ENCODE results near the gene TFF1.

Gene TFF1

GRCh38 chr21:42388740-42389448 is 22.6 kb upstream of the TFF1 start:
- no peak overlapping the region for H3K9ac ChIP-seq (ENCODE audit: insufficient read length)
- DNase-seq (ENCODE audit: low read depth, low spot score), result no peak
- H3K9me3 ChIP-seq (ENCODE audit: low read depth, low read length), result no peaks in the 10 kb centered on the region
- no peak overlapping the region for H3K27ac ChIP-seq
- TF ChIP-seq POLR2AphosphoS5 (IDR thresholded peaks at IDR 0.05; ENCODE audit: borderline replicate concordance, low read depth, low read length), result no peak
- no peak for TF ChIP-seq EZH2 (IDR thresholded peaks at IDR 0.05)
- TF ChIP-seq FOXP2 (optimal IDR thresholded peaks at IDR 0.05; ENCODE audit: control extremely low read depth, extremely low read length, insufficient read depth), result no peak
- H3K4me3 ChIP-seq, result no peak overlapping the region
- no peaks in the 10 kb centered on the region for H3K36me3 ChIP-seq (ENCODE audit: insufficient read depth, low read length)

GRCh38 chr21:42387843-42388340 is 21.6 kb upstream of the TFF1 start:
- TF ChIP-seq POLR2AphosphoS5 (IDR thresholded peaks at IDR 0.05; ENCODE audit: borderline replicate concordance, low read depth, low read length) (no peak), FOXP2 (optimal IDR thresholded peaks at IDR 0.05; ENCODE audit: control extremely low read depth, extremely low read length, insufficient read depth) (no peak)
- H3K9ac ChIP-seq (ENCODE audit: insufficient read length), result no peak overlapping the region
- no peak for DNase-seq (ENCODE audit: low read depth, low spot score)
- H3K36me3 ChIP-seq (ENCODE audit: insufficient read depth, low read length), result no peaks in the 10 kb centered on the region
- H3K4me3 ChIP-seq, result no peak overlapping the region
- no peaks in the 10 kb centered on the region for H3K9me3 ChIP-seq (ENCODE audit: low read depth, low read length)
- no peak overlapping the region for H3K27ac ChIP-seq

GRCh38 chr21:42387164-42387563 is 20.8 kb upstream of the TFF1 start:
- TF ChIP-seq POLR2AphosphoS5 (IDR thresholded peaks at IDR 0.05; ENCODE audit: borderline replicate concordance, low read depth, low read length) (no peak), EZH2 (IDR thresholded peaks at IDR 0.05) (no peak), FOXP2 (optimal IDR thresholded peaks at IDR 0.05; ENCODE audit: control extremely low read depth, extremely low read length, insufficient read depth) (no peak)

GRCh38 chr21:42386034-42386591 is 19.8 kb upstream of the TFF1 start:
- Histone ChIP-seq H3K9ac (ENCODE audit: insufficient read length) (no peak overlapping the region), H3K4me3 (no peak overlapping the region), H3K36me3 (ENCODE audit: insufficient read depth, low read length) (no peaks in the 10 kb centered on the region), H3K9me3 (ENCODE audit: low read depth, low read length) (no peaks in the 10 kb centered on the region), H3K27ac (no peak overlapping the region)
- TF ChIP-seq POLR2AphosphoS5 (IDR thresholded peaks at IDR 0.05; ENCODE audit: borderline replicate concordance, low read depth, low read length), result no peak
- no peak for DNase-seq (ENCODE audit: low read depth, low spot score)

More at GRCh38 chr21:42387164-42387563, 20.8 kb upstream of the TFF1 start:
- Histone ChIP-seq H3K4me3 (no peak overlapping the region), H3K27ac (no peak overlapping the region), H3K9ac (ENCODE audit: insufficient read length) (no peak overlapping the region), H3K36me3 (ENCODE audit: insufficient read depth, low read length) (no peaks in the 10 kb centered on the region), H3K9me3 (ENCODE audit: low read depth, low read length) (no peaks in the 10 kb centered on the region)
- no peak for DNase-seq (ENCODE audit: low read depth, low spot score)

- Histone ChIP-seq H3K9me3 (ENCODE audit: low read depth, low read length) (no peaks in the 10 kb centered on the region), H3K9ac (ENCODE audit: insufficient read length) (no peak overlapping the region), H3K36me3 (ENCODE audit: insufficient read depth, low read length) (no peaks in the 10 kb centered on the region), H3K27ac (no peak overlapping the region), H3K4me3 (no peak overlapping the region)
- no peak for TF ChIP-seq EZH2 (IDR thresholded peaks at IDR 0.05)
- TF ChIP-seq POLR2AphosphoS5 (IDR thresholded peaks at IDR 0.05; ENCODE audit: borderline replicate concordance, low read depth, low read length), result no peak
- no peak for TF ChIP-seq FOXP2 (optimal IDR thresholded peaks at IDR 0.05; ENCODE audit: control extremely low read depth, extremely low read length, insufficient read depth)
- DNase-seq (ENCODE audit: low read depth, low spot score), result no peak
Observed at GRCh38 chr21:42385619-42386018, 19.3 kb upstream of the TFF1 start.

GRCh38 chr21:42384989-42385388 is 18.7 kb upstream of the TFF1 start:
- Histone ChIP-seq H3K9me3 (ENCODE audit: low read depth, low read length) (no peaks in the 10 kb centered on the region), H3K4me3 (no peak overlapping the region), H3K27ac (no peak overlapping the region), H3K36me3 (ENCODE audit: insufficient read depth, low read length) (no peaks in the 10 kb centered on the region), H3K9ac (ENCODE audit: insufficient read length) (no peak overlapping the region)
- DNase-seq (ENCODE audit: low read depth, low spot score), result no peak
- TF ChIP-seq FOXP2 (optimal IDR thresholded peaks at IDR 0.05; ENCODE audit: control extremely low read depth, extremely low read length, insufficient read depth) (no peak), EZH2 (IDR thresholded peaks at IDR 0.05) (no peak), POLR2AphosphoS5 (IDR thresholded peaks at IDR 0.05; ENCODE audit: borderline replicate concordance, low read depth, low read length) (no peak)

- Histone ChIP-seq H3K9ac (ENCODE audit: insufficient read length) (no peak overlapping the region), H3K4me3 (no peak overlapping the region), H3K9me3 (ENCODE audit: low read depth, low read length) (no peaks in the 10 kb centered on the region), H3K36me3 (ENCODE audit: insufficient read depth, low read length) (no peaks in the 10 kb centered on the region), H3K27ac (no peak overlapping the region)
- DNase-seq (ENCODE audit: low read depth, low spot score), result no peak
- no peak for TF ChIP-seq POLR2AphosphoS5 (IDR thresholded peaks at IDR 0.05; ENCODE audit: borderline replicate concordance, low read depth, low read length)
- TF ChIP-seq FOXP2 (optimal IDR thresholded peaks at IDR 0.05; ENCODE audit: control extremely low read depth, extremely low read length, insufficient read depth), result no peak
- no peak for TF ChIP-seq EZH2 (IDR thresholded peaks at IDR 0.05)
Observed at GRCh38 chr21:42384156-42384945, 18.0 kb upstream of the TFF1 start.

GRCh38 chr21:42383331-42383730 is 17.0 kb upstream of the TFF1 start:
- H3K36me3 ChIP-seq (ENCODE audit: insufficient read depth, low read length), result no peaks in the 10 kb centered on the region
- TF ChIP-seq EZH2 (IDR thresholded peaks at IDR 0.05) (no peak), POLR2AphosphoS5 (IDR thresholded peaks at IDR 0.05; ENCODE audit: borderline replicate concordance, low read depth, low read length) (no peak), FOXP2 (optimal IDR thresholded peaks at IDR 0.05; ENCODE audit: control extremely low read depth, extremely low read length, insufficient read depth) (no peak)
- H3K9ac ChIP-seq (ENCODE audit: insufficient read length), result no peak overlapping the region
- no peak for DNase-seq (ENCODE audit: low read depth, low spot score)
- H3K9me3 ChIP-seq (ENCODE audit: low read depth, low read length), result no peaks in the 10 kb centered on the region
- no peak overlapping the region for H3K4me3 ChIP-seq
- H3K27ac ChIP-seq, result no peak overlapping the region
